Testis (tissue), 2 donors: ENCODE measurements around the gene SLC44A1.

Source experiments
- CTCF ChIP-seq, 3 experiments: fragments of 450-650 bp in 2 of 3; fragments of 200-600 bp in 1 of 3; sonication (generic) in 1 of 3; IDR thresholded peaks; one replicate each; pipeline ENCODE4 v1.5.1; 2016 to 2019; ENCODE audit warnings: antibody characterized with exemption in 3 of 3, mild to moderate bottlenecking in 2 of 3, moderate library complexity in 1 of 3
- POLR2A ChIP-seq: fragments of 450-650 bp; IDR thresholded peaks from one replicate; pipeline ENCODE4 v1.6.1; 2017; ENCODE audit warnings: antibody characterized with exemption, mild to moderate bottlenecking, moderate library complexity

- TF ChIP-seq POLR2A (no peak), CTCF (IDR thresholded peaks at IDR 0.05) (no peak)
Observed at GRCh38 chr9:105299190-105299854, 54.9 kb downstream of the SLC44A1 start.
